ENCODE results near the gene ARHGEF3. TPM values are rescaled to one million over a fixed set of nuclear protein-coding genes. Genes with fewer than 3 reads are reported as not detected.

The ARHGEF3 gene
- total and polyA plus RNA-seq, 8 donors, result 19.5 to 34.1 (median 24.4) TPM

- H3K9me3 ChIP-seq, result no peaks in the 10 kb centered on the region
- no peak overlapping the region for H3K4me3 ChIP-seq
- H3K27ac ChIP-seq, result no peak overlapping the region
- H3K4me1 ChIP-seq, result peaks cover 0 to 9% of the 10 kb centered on the region in 2 donors
- no peak for TF ChIP-seq CTCF (IDR thresholded peaks at IDR 0.05)
- H3K27me3 ChIP-seq, result no peaks in the 10 kb centered on the region
- DNase-seq, result no peak
- no peak for ATAC-seq
- intact Hi-C loops (cut with DNase I), result no loop called here
- no peaks in the 10 kb centered on the region for H3K36me3 ChIP-seq
These were observed 34.0 kb upstream of the ARHGEF3 start for GRCh38 chr3:56835650-56836227.

GRCh38 chr3:56833536-56833935 lies 31.8 kb upstream of the ARHGEF3 start:
- no peak for ATAC-seq

GRCh38 chr3:56833022-56833421 lies 31.3 kb upstream of the ARHGEF3 start:
- H3K27me3 ChIP-seq, result no peaks in the 10 kb centered on the region
- H3K4me1 ChIP-seq, result peaks cover 0 to 9% of the 10 kb centered on the region in 2 donors
- ATAC-seq, result no peak
- no peak overlapping the region for H3K4me3 ChIP-seq
- H3K27ac ChIP-seq, result no peak overlapping the region
- intact Hi-C loops (cut with DNase I), result no loop called here
- TF ChIP-seq CTCF (IDR thresholded peaks at IDR 0.05), result no peak
- DNase-seq, result no peak
- H3K9me3 ChIP-seq, result no peaks in the 10 kb centered on the region
- no peaks in the 10 kb centered on the region for H3K36me3 ChIP-seq

More at GRCh38 chr3:56833536-56833935, 31.8 kb upstream of the ARHGEF3 start:
- H3K4me1 ChIP-seq, result peaks cover 0 to 9% of the 10 kb centered on the region in 2 donors
- no peaks in the 10 kb centered on the region for H3K36me3 ChIP-seq
- no peak for DNase-seq
- H3K9me3 ChIP-seq, result no peaks in the 10 kb centered on the region
- no peak for TF ChIP-seq CTCF (IDR thresholded peaks at IDR 0.05)
- H3K4me3 ChIP-seq, result no peak overlapping the region
- no peak overlapping the region for H3K27ac ChIP-seq
- H3K27me3 ChIP-seq, result no peaks in the 10 kb centered on the region
- intact Hi-C loops (cut with DNase I), result no loop called here

- Histone ChIP-seq H3K27ac (no peak overlapping the region), H3K4me1 (peaks cover 0 to 9% of the 10 kb centered on the region in 2 donors), H3K27me3 (no peaks in the 10 kb centered on the region), H3K4me3 (no peak overlapping the region), H3K9me3 (no peaks in the 10 kb centered on the region), H3K36me3 (no peaks in the 10 kb centered on the region)
- intact Hi-C loops (cut with DNase I), result no loop called here
- TF ChIP-seq CTCF (IDR thresholded peaks at IDR 0.05), result no peak
- ATAC-seq (no peak), DNase-seq (no peak)
These were observed 29.8 kb upstream of the ARHGEF3 start for GRCh38 chr3:56831572-56831971.

- H3K4me3 ChIP-seq, result no peak overlapping the region
- peaks cover 0 to 9% of the 10 kb centered on the region in 2 donors for H3K4me1 ChIP-seq
- intact Hi-C loops (cut with DNase I), result no loop called here
- TF ChIP-seq CTCF (IDR thresholded peaks at IDR 0.05), result no peak
- ATAC-seq (no peak), DNase-seq (no peak)
- H3K9me3 ChIP-seq, result no peaks in the 10 kb centered on the region
- H3K36me3 ChIP-seq, result no peaks in the 10 kb centered on the region
- H3K27me3 ChIP-seq, result no peaks in the 10 kb centered on the region
- no peak overlapping the region for H3K27ac ChIP-seq
These were observed 29.1 kb upstream of the ARHGEF3 start for GRCh38 chr3:56830884-56831283.

Measured in left lung (tissue), 10 donors.